Activated CD4-positive, alpha-beta T cell treated with anti-CD3 and anti-CD28 coated beads, Interleukin-2, Interleukin-4, amounts not matched to agents 100 ng/mL and 50 ng/mL, durations not matched to agents 16 hours and 8 hours (primary cell): ENCODE results near the gene RIPPLY2.

Experiments
- DNase-seq: peaks from one replicate; pipeline ENCODE4 v3.0.0-alpha.2; 2020; ENCODE audit warnings: low spot score

RIPPLY2 gene

DNA sequence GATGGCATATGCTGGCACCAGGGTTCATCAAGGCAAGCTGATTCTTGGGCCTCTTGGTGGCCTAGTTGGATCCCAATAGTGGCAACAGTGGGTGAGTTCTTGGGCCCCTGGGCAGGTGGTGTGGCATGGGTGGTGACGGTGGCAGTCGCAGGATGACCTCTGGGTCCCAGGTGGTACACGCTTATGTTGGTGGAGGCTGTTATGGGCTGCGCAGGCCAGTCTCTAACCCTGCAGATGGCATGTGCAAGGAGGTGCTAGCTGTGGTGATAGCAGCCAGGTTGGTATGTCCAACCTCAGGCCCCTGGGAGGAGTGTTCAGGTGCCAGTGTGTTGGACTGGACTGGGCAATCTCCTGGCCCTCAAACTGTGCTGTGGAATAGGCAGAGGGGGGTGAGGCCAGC lies 52.5 kb downstream of the RIPPLY2 start:
- no peak for DNase-seq
